ENCODE results near the gene PLA2R1. TPM values are rescaled to one million over a fixed set of nuclear protein-coding genes. Genes with fewer than 3 reads are reported as not detected.

Gene PLA2R1
- total RNA-seq, 2 donors from 2014 or later, result 3.2 to 6.7 TPM

DNA sequence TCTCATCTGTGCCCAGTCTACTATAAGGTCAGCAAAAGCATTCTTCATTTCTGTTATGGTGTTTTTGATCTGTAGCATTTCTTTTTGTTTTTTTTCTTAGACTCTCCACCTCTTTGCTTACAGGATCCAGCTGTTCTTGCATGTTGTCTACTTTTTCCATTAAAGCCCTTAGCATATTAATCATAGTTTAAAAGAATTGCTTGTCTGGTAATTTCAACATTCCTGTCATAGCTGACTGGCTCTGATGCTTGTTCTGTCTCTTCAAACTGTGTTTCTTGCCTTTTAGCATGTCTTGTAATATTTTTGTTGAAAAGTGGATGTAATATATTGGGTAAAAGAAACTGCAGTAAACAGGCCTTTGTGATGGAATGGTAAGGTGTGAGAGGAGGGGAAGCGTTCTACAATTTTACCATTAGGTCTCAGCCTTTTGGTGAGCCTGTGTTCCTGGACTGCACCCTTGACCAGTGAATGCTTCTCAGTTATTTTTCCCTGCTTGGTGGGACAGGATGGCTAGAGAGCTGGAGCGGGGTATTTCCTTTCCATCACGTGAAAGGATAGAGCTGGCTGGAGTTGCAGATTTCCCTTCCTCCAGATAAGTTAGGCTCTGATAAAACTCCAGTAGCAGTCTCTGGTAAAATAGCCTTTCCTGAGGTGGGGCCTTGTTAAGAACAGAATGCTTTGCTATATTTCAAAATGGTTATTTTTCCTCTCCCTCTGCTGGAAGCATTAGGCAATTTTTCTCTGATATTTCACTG, 65.4 kb downstream of the PLA2R1 start:
- H3K4me1 ChIP-seq, result no peaks in the 10 kb centered on the region
- intact Hi-C loops (cut with DNase I), result no loop called here
- no peaks in the 10 kb centered on the region for H3K27me3 ChIP-seq
- H3K9me3 ChIP-seq, result no peaks in the 10 kb centered on the region
- no peaks in the 10 kb centered on the region for H3K36me3 ChIP-seq
- H3K4me3 ChIP-seq, result no peak overlapping the region
- no peak for DNase-seq
- TF ChIP-seq, protein P1, sequence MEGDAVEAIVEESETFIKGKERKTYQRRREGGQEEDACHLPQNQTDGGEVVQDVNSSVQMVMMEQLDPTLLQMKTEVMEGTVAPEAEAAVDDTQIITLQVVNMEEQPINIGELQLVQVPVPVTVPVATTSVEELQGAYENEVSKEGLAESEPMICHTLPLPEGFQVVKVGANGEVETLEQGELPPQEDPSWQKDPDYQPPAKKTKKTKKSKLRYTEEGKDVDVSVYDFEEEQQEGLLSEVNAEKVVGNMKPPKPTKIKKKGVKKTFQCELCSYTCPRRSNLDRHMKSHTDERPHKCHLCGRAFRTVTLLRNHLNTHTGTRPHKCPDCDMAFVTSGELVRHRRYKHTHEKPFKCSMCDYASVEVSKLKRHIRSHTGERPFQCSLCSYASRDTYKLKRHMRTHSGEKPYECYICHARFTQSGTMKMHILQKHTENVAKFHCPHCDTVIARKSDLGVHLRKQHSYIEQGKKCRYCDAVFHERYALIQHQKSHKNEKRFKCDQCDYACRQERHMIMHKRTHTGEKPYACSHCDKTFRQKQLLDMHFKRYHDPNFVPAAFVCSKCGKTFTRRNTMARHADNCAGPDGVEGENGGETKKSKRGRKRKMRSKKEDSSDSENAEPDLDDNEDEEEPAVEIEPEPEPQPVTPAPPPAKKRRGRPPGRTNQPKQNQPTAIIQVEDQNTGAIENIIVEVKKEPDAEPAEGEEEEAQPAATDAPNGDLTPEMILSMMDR (IDR thresholded peaks at IDR 0.05), result no peak
- no peak overlapping the region for H3K27ac ChIP-seq
- no peak overlapping the region for H3K9ac ChIP-seq (ENCODE audit: low read depth in 2 of 2, low read length in 2 of 2)

GRCh38 chr2:159995038-159995437, 67.4 kb downstream of the PLA2R1 start:
- Histone ChIP-seq H3K9ac (ENCODE audit: low read depth in 2 of 2, low read length in 2 of 2) (no peak overlapping the region), H3K4me3 (no peak overlapping the region), H3K4me1 (no peaks in the 10 kb centered on the region), H3K27ac (no peak overlapping the region), H3K36me3 (no peaks in the 10 kb centered on the region), H3K27me3 (no peaks in the 10 kb centered on the region), H3K9me3 (no peaks in the 10 kb centered on the region)
- DNase-seq, result no peak
- intact Hi-C loops (cut with DNase I), result no loop called here
- TF ChIP-seq, protein P1 (IDR thresholded peaks at IDR 0.05), result no peak

- H3K27ac ChIP-seq, result no peak overlapping the region
- no peaks in the 10 kb centered on the region for H3K9me3 ChIP-seq
- no peak overlapping the region for H3K4me3 ChIP-seq
- H3K4me1 ChIP-seq, result no peaks in the 10 kb centered on the region
- no peak overlapping the region for H3K9ac ChIP-seq (ENCODE audit: low read depth in 2 of 2, low read length in 2 of 2)
- DNase-seq, result no peak
- TF ChIP-seq, protein P1 (IDR thresholded peaks at IDR 0.05), result no peak
- H3K27me3 ChIP-seq, result no peaks in the 10 kb centered on the region
- H3K36me3 ChIP-seq, result no peaks in the 10 kb centered on the region
- intact Hi-C loops (cut with DNase I), result no loop called here
Observed at GRCh38 chr2:159989249-159989648, 73.2 kb downstream of the PLA2R1 start.

DNA sequence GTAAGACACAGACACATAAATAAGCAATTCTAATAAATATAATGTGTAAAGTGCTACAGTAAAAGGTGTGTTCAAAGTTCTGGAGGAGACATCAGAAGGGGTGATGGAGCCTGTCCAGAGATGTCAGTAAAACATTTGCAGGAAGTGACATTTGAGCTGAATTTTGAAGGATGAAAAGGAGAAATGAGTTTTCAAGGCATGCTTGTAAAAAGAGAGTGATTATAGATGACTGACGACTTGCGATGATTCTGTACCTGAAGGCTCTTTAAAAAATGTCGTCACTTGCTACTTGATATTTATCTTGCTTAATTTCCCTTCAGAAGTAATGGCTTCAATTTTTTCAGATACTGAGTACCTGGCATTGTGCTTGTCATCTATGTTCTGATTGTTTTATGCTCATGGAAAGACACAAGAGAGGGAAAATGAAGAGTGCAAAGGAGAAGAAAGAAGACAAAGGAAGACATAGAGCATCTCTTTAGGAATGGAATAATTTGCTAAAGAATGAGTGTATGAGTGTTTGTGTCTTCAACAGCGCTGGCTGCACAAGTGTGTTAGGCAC, 73.9 kb downstream of the PLA2R1 start:
- TF ChIP-seq, protein P1 (IDR thresholded peaks at IDR 0.05), result no peak

GRCh38 chr2:159987181-159987580, 75.2 kb downstream of the PLA2R1 start:
- no peaks in the 10 kb centered on the region for H3K36me3 ChIP-seq
- H3K27ac ChIP-seq, result no peak overlapping the region
- no peaks in the 10 kb centered on the region for H3K9me3 ChIP-seq
- intact Hi-C loops (cut with DNase I), result no loop called here
- H3K4me3 ChIP-seq, result no peak overlapping the region
- no peaks in the 10 kb centered on the region for H3K4me1 ChIP-seq
- no peak for DNase-seq
- TF ChIP-seq, protein P1 (IDR thresholded peaks at IDR 0.05), result no peak
- H3K9ac ChIP-seq (ENCODE audit: low read depth in 2 of 2, low read length in 2 of 2), result no peak overlapping the region
- H3K27me3 ChIP-seq, result no peaks in the 10 kb centered on the region

More for the DNA sequence above, 73.9 kb downstream of the PLA2R1 start:
- H3K9me3 ChIP-seq, result no peaks in the 10 kb centered on the region
- no peaks in the 10 kb centered on the region for H3K4me1 ChIP-seq
- no peak overlapping the region for H3K4me3 ChIP-seq
- H3K9ac ChIP-seq (ENCODE audit: low read depth in 2 of 2, low read length in 2 of 2), result no peak overlapping the region
- H3K27ac ChIP-seq, result no peak overlapping the region
- no peaks in the 10 kb centered on the region for H3K27me3 ChIP-seq
- DNase-seq, result no peak
- intact Hi-C loops (cut with DNase I), result no loop called here
- no peaks in the 10 kb centered on the region for H3K36me3 ChIP-seq

Measured in colonic mucosa (tissue), 4 donors.